Fibroblast of villous mesenchyme (primary cell): ENCODE results near the gene HRAS. TPM values are rescaled to one million over a fixed set of nuclear protein-coding genes. Genes with fewer than 3 reads are reported as not detected.

Experiments used
- DNase-seq: peaks from one replicate; pipeline ENCODE4 v3.0.0-alpha.2; 2010; ENCODE audit warnings: low read depth
- H3K4me3 ChIP-seq: 2 replicates; pipeline ENCODE4 v1.5.1; 2011; ENCODE audit warnings: low read depth, mild to moderate bottlenecking, low read length
- total RNA-seq: library from RNA; depleted of rRNA; stranded (reverse); fragments of >200 nt; gene quantifications from 2 replicates; pipeline ENCODE4 v1.2.3, GENCODE V29; 2012
- TF ChIP-seq, protein P1 (sequence below): IDR thresholded peaks from 2 replicates; pipeline ENCODE4 v1.5.1; 2012; ENCODE audit warnings: low read depth, mild to moderate bottlenecking, low read length; ENCODE audit not compliant: insufficient read depth

HRAS gene
- total RNA-seq, 1 donor, result 36.7 TPM

DNA sequence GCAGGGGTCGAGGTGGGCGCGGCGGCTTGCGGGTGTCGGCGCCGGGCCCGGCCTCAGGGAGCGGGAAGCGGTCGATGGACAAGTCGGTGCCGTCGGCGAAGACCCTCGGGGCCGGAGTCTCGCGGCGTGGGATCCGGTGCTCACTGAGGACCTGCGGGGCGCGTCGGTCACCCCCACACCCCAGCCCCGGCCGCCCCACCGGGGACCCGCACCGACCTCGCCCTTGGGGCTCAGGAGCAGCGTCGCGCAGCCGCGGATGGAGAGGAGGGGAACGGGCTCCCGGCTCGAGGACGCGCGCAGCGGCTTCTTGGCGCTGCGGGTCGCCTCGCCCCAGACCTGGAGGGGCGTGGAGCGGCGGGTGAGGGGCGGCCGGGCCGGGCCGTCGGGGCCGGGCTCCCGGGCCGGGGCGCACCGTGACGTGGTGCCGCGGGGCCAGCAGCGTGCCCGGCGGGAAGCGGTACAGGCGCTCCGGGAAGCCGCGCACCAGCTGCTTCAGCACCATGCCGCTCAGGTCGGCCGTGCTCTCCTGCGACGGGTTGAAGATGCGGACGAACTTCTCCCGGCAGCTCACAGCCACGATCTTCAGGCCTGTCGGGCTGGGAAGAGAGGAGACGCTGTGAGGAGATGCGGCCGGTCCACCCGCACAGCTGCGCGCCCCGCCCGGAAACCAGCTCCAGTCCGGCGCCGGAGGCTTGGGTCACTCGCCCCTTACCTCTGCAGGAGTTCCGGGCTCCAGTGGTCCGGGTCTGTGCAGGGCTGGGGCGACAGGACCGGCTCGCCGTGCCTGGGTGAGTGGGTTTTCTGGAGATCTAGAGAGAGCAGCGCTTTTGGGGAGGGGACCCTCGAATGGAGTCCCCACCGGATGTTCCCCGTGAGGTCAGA, 20.6 kb upstream of the HRAS start:
- no peak for DNase-seq
- TF ChIP-seq, protein P1, sequence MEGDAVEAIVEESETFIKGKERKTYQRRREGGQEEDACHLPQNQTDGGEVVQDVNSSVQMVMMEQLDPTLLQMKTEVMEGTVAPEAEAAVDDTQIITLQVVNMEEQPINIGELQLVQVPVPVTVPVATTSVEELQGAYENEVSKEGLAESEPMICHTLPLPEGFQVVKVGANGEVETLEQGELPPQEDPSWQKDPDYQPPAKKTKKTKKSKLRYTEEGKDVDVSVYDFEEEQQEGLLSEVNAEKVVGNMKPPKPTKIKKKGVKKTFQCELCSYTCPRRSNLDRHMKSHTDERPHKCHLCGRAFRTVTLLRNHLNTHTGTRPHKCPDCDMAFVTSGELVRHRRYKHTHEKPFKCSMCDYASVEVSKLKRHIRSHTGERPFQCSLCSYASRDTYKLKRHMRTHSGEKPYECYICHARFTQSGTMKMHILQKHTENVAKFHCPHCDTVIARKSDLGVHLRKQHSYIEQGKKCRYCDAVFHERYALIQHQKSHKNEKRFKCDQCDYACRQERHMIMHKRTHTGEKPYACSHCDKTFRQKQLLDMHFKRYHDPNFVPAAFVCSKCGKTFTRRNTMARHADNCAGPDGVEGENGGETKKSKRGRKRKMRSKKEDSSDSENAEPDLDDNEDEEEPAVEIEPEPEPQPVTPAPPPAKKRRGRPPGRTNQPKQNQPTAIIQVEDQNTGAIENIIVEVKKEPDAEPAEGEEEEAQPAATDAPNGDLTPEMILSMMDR, result no peak

DNA sequence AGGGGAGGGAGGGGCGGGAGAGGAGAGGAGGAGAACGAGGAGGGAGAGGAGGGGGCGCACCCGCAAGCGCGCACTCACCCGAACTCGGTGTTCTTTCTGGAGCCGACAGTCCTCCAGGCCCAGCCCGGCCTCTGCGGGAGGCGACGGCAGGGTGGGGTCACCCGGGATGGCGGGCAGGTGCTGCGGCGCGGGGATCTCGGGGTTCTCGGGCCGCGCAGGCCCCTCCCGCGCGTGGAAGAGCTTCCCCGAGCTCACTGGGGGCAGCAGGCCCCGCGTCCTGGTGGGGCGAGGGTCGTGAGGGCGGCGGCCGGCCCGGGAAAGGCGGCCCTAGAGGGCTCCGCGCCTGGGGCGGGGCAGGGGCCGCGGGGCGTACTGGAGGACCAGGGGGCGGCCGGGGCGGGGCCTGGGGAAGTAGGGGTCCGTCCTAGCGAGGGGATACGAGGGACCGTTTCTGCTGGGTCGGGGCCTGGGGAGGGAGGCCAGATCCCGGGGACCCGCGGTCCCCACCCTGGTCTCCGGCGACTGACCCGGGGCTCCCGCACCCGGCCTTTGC, 19.9 kb upstream of the HRAS start:
- TF ChIP-seq, protein P1, result no peak
- H3K4me3 ChIP-seq, result peak overlapping the region; percentile 39
- no peak for DNase-seq

More for the DNA sequence above, 20.6 kb upstream of the HRAS start:
- H3K4me3 ChIP-seq, result no peak overlapping the region

DNA sequence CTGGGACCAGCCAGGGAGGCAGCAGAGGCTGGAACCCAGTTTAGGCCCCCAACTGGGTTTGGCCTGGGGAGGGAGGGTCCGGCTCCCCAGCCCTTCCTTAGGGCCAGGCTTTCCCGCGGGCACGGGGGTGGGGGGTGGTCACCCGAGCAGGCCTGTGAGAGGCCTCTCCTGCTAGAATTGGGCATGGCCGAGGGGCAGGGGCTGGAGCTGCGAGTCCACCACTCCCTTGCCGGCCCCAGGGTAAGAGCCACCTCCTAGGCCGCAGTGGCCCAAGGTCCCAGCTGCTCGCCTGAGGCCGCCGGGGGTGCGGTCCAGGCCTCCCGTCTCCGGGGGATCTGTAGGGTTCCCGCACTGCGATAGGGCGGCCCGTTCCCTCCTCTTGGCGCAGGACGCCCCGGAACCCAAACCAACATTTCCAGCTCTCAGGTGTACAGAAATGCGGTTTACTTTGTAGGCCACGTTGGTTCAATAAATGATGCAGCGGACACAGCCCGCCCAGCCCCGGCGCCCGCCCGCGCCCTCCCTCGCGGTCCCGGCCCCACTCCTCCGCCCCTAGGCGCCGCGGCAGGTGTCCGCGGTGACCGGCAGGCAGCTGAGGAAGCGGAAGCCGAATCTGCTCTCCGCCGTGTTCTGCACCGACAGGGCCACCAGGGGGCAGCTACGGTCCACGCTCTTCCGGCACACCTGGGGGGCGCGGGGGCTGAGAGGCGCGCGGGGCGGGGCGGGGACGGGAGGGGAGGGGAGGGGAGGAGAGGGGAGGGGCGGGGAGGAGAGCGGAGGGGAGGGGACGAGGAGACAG, 19.3 kb upstream of the HRAS start:
- H3K4me3 ChIP-seq, result peak overlapping the region; percentile 9
- DNase-seq, result peak; percentile 37
- TF ChIP-seq, protein P1, result peak; percentile 49

DNA sequence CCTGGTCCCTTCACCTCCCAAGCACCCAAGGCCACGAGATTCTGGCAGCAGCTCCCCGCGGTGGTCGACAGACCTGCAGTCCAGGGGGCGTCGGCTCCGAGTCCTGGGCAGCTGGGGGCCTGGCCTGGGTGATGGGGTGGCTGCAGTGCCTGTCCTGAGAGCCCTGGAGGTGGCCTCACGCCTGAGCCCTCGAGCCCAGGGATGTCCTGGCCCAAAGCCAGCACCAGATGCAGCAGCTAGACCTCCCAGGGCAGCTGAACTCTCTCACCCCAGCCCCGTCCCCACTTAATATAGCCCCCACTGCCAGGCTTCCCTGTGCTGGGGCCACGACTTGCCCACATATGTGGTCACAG, 18.6 kb upstream of the HRAS start:
- TF ChIP-seq, protein P1, result no peak
- H3K4me3 ChIP-seq, result no peak overlapping the region
- DNase-seq, result no peak

DNA sequence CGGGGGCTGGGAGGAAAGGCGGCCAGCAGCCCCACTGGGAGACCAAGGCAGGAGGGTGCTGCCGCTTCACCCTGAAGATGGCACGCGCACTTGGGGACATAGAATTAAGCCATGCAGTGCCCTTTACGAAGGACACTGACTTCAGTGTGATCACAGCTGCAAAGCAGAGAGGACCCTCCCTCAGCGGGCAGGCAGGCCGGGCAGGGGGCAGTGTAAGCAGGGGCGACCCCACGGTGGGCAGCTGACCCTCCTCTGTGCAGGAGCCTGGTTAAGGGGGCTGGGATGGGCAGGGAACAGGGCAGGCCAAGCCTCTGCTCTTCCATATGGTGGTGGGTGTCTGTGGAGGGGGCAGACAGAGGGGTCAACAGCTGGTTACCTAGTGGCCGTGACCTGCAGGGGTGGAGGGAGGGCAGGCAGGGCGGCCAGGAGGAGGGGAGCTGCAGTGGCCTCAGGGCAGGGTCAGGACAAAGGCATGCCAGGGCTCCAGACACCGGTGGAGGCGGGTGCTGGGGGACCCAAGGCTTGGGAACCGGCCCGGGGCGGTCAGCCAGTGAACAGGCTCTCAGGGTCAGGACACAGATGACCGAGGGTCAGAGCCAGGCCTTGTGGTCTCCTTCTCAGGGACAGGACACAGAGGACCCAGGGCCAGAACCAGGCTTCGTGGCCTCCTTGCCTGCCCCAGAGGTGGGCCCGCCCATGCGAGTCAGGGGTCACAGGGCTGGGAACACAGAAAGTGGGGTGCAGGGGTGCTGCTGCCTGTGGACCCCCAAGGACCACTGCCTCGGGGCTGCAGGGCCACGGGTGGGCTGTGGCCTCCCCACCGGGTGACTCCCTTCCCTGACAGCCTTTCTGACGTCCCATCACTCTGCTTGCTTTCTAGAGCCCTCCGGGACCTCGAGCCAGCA, 18.0 kb upstream of the HRAS start:
- no peak overlapping the region for H3K4me3 ChIP-seq
- TF ChIP-seq, protein P1, result no peak
- DNase-seq, result no peak

DNA sequence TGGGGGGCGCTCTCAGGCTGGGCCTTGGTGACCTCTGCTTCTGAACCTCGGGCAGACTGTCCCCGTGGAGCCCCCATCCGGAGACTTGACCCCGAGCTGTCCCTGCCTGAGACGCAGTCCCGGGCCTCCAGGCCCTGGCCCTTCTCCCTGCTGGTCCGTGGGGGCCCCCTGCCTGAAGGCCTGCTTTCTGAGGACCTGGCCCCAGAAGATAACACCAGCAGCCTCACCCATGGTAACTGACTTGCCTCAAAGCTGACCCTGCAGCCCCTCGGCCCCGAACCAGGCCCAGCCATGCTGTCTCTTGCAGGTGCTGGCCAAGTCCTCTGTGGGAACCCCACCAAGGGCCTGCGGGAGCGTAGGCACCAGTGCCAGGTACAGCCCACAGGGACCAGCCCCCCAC, 16.2 kb upstream of the HRAS start:
- H3K4me3 ChIP-seq, result no peak overlapping the region
- no peak for DNase-seq
- TF ChIP-seq, protein P1, result no peak
